ENCODE measurements around the gene SLC25A2.

DNA sequence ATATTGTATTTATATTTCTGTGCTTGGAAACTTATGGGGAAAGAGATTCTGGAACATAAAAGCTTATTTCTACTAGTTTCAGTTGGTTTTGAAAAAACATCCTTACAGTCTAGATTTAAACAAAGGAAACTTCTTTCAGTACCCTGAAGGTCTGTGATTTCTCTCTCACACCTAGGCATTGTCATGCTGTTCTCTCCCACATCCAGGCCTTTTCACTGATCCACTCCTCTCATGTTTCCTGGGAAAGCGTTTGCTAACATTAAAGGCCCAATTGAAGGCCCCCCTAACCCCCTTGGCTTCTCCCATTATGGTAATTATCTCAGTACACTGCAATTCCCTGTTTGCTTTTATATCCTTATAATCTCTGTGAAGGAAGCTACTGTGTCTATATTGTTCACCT is 38.9 kb upstream of the SLC25A2 start:
- TF ChIP-seq, protein P1, sequence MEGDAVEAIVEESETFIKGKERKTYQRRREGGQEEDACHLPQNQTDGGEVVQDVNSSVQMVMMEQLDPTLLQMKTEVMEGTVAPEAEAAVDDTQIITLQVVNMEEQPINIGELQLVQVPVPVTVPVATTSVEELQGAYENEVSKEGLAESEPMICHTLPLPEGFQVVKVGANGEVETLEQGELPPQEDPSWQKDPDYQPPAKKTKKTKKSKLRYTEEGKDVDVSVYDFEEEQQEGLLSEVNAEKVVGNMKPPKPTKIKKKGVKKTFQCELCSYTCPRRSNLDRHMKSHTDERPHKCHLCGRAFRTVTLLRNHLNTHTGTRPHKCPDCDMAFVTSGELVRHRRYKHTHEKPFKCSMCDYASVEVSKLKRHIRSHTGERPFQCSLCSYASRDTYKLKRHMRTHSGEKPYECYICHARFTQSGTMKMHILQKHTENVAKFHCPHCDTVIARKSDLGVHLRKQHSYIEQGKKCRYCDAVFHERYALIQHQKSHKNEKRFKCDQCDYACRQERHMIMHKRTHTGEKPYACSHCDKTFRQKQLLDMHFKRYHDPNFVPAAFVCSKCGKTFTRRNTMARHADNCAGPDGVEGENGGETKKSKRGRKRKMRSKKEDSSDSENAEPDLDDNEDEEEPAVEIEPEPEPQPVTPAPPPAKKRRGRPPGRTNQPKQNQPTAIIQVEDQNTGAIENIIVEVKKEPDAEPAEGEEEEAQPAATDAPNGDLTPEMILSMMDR (conservative IDR thresholded peaks at IDR 0.05; ENCODE audit: low read length): no peak
- TF ChIP-seq EZH2phosphoT487 (IDR thresholded peaks at IDR 0.05; ENCODE audit: borderline replicate concordance): no peak

Measured in Loucy (cell line).